Measurements from ENCODE around the gene PSMD11.

PSMD11 gene

GRCh38 chr17:32470405-32471167 is 26.3 kb downstream of the PSMD11 start:
- FAIRE-seq, result no peak

GRCh38 chr17:32471652-32472051 is 27.3 kb downstream of the PSMD11 start:
- FAIRE-seq, result no peak

GRCh38 chr17:32475258-32475657 is 30.9 kb downstream of the PSMD11 start:
- FAIRE-seq, result no peak

DNA sequence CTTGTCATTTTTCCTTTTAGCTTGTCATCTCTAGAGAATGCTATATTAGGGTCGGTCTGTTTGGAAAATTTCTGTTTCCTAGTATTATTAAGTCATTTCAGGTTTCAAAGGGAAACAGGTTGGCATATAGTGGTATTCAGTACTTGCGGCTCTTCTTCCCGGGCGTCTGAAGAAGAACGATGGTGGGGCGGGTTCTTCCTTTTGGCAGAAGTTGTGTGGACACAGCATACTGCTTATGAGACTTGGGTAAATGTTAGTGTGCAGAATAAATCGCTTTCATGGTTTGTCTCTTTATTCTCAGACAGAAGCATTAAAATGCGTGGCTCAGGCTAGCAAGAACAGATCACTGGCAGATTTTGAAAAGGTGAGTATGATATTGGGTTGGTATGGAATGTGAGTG is 32.9 kb downstream of the PSMD11 start:
- no peak for FAIRE-seq

- no peak for FAIRE-seq
Measured at GRCh38 chr17:32479074-32479617, 34.8 kb downstream of the PSMD11 start.

GRCh38 chr17:32481193-32481592 is 36.9 kb downstream of the PSMD11 start:
- FAIRE-seq, result no peak

DNA sequence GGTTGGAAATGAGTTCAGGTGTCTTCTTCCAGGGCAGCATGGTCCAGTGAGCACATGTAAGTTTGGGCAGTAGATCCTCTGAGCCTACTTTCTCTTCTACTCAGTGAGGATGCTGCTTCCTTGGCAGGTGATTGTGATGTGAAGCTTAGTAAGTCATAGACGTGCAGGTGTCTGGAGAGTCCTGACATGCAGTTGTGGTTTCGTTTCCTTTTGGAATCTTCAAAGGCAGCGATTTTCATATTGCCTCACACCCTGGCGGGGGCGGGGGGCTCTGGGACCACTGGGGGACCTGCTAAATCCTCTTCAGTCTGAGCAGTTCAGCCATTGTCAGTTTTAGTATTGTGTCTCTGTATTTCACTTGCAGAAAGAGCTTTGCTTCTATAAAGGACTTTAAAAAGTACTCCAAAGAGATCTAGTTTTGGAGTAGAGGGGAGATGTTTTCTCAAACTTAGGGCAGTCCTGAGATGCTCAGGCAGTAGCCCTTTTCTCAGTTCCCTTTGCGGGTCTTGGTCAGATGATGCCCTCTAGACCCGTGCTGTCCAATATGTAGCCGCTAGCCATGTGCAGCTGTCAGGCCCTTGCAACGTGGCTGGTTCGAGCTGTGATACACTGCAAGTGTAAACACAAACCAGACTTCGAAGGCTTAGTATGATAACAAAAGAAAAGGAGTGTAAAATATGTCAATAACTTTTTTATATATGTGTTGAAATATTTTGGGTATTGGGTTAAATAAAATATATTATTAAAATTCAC is 38.4 kb downstream of the PSMD11 start:
- no peak for FAIRE-seq

DNA sequence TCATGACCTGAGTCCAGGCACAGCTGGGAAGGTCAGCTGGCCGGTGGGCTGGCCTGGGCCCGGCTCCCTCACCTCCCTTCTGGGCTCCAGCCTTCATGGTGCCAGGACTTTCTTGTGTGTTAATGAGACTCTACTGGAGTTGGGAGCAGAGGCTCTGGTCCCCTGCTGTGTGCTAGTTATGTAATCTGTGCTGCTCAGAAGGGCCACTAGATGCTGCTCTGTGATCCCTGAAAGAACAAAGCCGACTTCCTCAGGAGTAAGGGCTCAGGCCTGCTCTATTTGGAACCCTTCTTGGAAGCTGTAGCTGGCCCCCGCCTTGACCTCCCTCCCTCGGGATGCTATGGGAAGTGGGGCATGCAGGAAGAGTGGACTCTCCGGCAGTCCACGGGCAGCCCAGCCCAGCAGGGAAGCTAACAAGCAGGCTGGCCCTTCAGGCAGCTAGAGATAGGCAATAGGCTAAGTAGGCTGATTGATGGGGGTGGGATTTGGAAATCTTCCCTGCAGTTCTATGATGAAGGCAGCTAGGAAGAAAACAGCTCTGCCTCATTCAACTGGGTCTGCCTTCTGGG is 39.2 kb downstream of the PSMD11 start:
- FAIRE-seq, result peak; percentile 27

DNA sequence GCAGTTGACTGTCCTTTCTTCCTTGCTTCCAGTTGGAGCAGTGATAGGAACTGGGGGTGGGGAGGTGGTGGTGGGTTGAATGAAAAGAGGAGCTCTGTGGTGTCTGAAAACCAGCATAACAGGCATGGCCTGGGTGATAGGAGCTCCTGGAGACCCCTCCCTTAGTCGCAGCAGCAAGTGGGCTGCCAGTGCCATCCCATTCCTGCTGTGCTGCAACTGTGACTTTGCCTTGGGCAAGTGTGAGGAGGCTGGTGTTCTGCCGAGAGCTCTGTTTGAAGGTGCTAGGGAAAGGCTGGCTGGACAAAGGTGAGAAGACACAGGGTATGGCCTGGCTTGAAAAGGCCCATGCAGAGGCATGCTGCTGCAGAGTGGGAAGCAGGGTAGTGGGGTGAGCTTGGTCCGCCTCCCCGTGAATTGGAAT is 39.7 kb downstream of the PSMD11 start:
- no peak for FAIRE-seq

- no peak for FAIRE-seq
Measured at GRCh38 chr17:32484628-32485027, 40.3 kb downstream of the PSMD11 start.

GRCh38 chr17:32485261-32486110 is 41.2 kb downstream of the PSMD11 start:
- FAIRE-seq, result no peak

DNA sequence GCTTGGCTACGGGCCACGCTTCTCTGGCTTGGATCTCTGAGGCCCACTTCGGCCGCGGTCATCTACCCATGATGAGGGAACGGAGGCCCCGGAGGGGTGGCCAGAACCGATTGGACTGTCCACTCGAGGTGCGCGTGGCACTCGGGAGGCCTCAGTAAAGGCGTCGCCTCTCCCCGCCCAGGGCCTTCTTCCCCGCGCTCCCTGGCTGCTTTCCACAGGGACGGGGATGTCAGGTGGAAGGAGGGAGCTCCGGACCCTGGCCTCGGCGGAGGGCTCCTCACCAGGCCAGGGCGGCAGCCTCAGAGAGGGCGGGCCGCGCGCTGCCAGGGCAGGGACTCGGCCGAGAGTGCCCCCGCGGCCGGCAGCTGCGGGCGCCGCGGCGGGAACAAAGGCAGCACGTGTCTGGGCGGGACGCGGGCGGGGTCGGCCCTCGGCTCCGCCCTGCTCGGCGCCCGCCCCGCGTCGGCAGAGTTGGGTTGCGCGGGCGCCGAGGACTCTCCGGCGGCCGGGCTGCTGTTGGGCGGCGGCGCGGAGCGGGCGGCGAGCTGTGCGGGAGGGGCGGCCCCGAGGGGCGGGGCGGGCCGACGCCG is 41.9 kb downstream of the PSMD11 start:
- FAIRE-seq, result no peak

DNA sequence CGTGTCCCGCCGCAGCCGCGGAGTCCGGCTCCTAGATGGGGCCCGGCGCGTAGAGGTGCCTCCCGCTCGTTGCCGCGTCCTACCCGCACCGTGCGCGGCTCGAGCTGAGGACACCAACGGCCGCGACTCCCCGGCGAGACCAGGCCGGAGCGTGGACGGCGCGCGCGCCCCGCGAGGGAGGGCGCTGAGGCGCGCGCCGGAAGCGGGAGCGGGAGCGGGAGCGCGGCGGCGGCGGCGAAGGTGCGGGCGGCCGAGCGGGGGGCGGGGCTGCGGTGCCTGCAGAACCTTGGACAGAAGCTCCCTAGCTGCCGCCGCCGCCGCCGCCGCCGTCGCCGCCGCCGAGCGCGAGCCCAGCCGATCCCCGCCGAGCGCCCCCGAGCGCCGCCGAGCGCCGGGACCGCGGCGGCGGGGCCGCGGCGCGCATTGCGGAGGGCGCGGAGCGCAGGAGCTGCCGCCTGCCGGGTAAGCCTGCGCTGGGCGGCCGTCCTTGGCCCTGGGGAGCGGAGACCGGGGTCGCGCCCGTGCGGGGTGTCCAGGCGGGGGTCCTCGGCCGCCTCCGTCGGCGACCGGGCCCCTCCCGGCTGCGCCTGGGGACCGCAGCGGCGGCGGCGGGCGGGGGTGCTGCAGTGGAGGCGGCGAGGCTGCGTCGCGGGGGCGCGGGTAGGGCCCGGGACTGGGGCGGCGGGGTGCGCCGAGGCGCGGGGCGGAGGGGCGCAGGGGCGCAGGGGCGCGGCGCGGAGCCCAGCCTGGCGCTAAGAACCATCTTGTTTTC is 42.6 kb downstream of the PSMD11 start, which contains the start of gene CDK5R1:
TSS of gene CDK5R1 (plus strand) at position 293 of the 772 bp plus-strand sequence. CDS start 628 bp downstream, outside the sequence.
- no peak for FAIRE-seq

GRCh38 chr17:32487473-32488176 is 43.3 kb downstream of the PSMD11 start:
- no peak for FAIRE-seq

GRCh38 chr17:32488177-32488542 is 43.9 kb downstream of the PSMD11 start:
- FAIRE-seq, result no peak

DNA sequence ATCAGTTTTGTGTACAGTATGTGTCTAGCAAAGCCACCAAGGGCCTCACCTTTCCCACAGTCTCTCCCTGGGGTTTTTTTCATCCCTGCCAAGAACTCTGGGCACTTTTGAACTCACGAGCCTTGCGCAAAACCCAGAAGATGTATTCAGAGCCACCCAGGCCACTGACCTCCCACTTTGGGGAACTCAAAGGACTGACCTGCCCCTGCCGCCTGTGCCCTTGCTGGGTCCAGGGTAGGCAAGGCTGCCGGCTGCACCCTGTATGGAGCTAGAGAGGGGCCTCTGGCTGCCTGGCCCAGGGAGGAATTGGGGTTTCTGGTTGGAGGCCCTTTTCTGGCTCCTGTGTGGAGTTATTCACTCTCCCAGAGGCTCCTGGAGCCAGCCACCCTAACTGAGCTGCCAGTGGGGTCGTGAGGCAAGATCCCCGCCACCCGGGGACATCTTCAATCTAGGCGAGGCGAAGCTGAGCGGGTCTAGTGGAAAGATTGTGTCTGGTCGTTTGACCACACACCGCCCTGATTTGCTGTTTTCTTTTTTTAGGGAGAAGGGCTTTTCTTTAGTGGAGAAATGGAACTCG is 44.4 kb downstream of the PSMD11 start:
- no peak for FAIRE-seq

- FAIRE-seq, result no peak
Measured at GRCh38 chr17:32489320-32490100, 45.2 kb downstream of the PSMD11 start.

GRCh38 chr17:32490101-32490482 is 45.8 kb downstream of the PSMD11 start:
- no peak for FAIRE-seq
